Ectodermal cell (in vitro differentiated cells): ENCODE results near the gene TMTC3.

Source experiments
- H3K27ac ChIP-seq: 2 replicates; pipeline ENCODE4 v1.7.0; 2013; ENCODE audit warnings: mild to moderate bottlenecking, low read depth, low read length; ENCODE audit not compliant: insufficient read depth, poor library complexity, severe bottlenecking
- H3K27me3 ChIP-seq: 2 replicates; pipeline ENCODE4 v1.7.0; 2013; ENCODE audit warnings: mild to moderate bottlenecking, low read length; ENCODE audit not compliant: insufficient read depth, control insufficient read depth, poor library complexity, severe bottlenecking
- H3K36me3 ChIP-seq: one replicate; pipeline ENCODE4 v1.7.0; 2013; ENCODE audit warnings: low read length; ENCODE audit not compliant: control insufficient read depth, insufficient read depth
- H3K4me1 ChIP-seq: one replicate; pipeline ENCODE4 v1.7.0; 2013; ENCODE audit warnings: low read length; ENCODE audit not compliant: control insufficient read depth, insufficient read depth
- H3K4me3 ChIP-seq: 2 replicates; pipeline ENCODE4 v1.7.0; 2013; ENCODE audit warnings: low read depth, low read length, control low read depth; ENCODE audit not compliant: insufficient read depth
- H3K9me3 ChIP-seq: 2 replicates; pipeline ENCODE4 v1.7.0; 2013; ENCODE audit warnings: mild to moderate bottlenecking, low read length, moderate library complexity; ENCODE audit not compliant: control insufficient read depth
- WGBS, 2 experiments: methylation state at CpG; one replicate each; pipeline ENCODE4 v1.1.7; 2013; ENCODE audit warnings: missing lambda C conversion rate in 2 of 2; 5-methylcytosine and 5-hydroxymethylcytosine counted together

Gene TMTC3

GRCh38 chr12:88241862-88242570, 99.9 kb downstream of the TMTC3 start:
- WGBS, 2 experiments: 86 to 88% methylated on average over 3 to 4 of the region's 4 CpGs
- Histone ChIP-seq H3K27ac (no peak overlapping the region), H3K4me3 (no peak overlapping the region)

GRCh38 chr12:88242571-88242925, 100.4 kb downstream of the TMTC3 start:
- 93 to 94% methylated on average over 1 of the region's 1 CpG for WGBS, 2 experiments
- no peaks in the 10 kb centered on the region for H3K4me1 ChIP-seq
- H3K27ac ChIP-seq: no peak overlapping the region
- no peaks in the 10 kb centered on the region for H3K9me3 ChIP-seq
- no peak overlapping the region for H3K4me3 ChIP-seq
- no peaks in the 10 kb centered on the region for H3K27me3 ChIP-seq
- H3K36me3 ChIP-seq: no peaks in the 10 kb centered on the region

More at GRCh38 chr12:88241862-88242570, 99.9 kb downstream of the TMTC3 start:
- Histone ChIP-seq H3K9me3 (no peaks in the 10 kb centered on the region), H3K27me3 (no peaks in the 10 kb centered on the region), H3K4me1 (no peaks in the 10 kb centered on the region), H3K36me3 (no peaks in the 10 kb centered on the region)

DNA sequence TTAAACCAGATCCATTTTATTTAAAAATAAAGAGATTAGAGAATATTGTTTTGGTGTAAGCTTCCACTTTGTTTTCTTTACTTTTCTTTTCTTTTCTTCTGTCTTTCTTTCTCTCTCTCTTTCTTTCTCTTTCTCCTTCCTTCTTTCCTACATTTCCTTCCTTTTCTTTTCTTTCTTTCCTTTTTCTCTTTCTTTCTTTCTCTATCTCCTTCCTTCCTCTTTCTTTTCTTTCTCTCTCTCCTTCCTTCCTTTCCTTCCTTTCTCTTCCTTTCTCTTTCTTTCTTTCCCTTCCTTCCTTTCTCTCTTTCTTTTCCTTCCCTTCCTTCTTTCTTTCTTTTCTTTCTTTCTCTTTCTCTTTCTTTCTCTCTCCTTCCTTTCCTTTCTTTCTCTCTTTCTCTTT, 100.8 kb downstream of the TMTC3 start:
- no peak overlapping the region for H3K4me3 ChIP-seq
- H3K27me3 ChIP-seq: no peaks in the 10 kb centered on the region
- H3K27ac ChIP-seq: no peak overlapping the region
- no peaks in the 10 kb centered on the region for H3K4me1 ChIP-seq
- no peaks in the 10 kb centered on the region for H3K36me3 ChIP-seq
- no peaks in the 10 kb centered on the region for H3K9me3 ChIP-seq

- 85% methylated on average over 4 of the region's 4 CpGs for WGBS, 2 experiments
- Histone ChIP-seq H3K27me3 (no peaks in the 10 kb centered on the region), H3K36me3 (no peaks in the 10 kb centered on the region), H3K4me1 (no peaks in the 10 kb centered on the region), H3K9me3 (no peaks in the 10 kb centered on the region), H3K4me3 (no peak overlapping the region), H3K27ac (no peak overlapping the region)
These were observed 101.9 kb downstream of the TMTC3 start for GRCh38 chr12:88243982-88244381.

DNA sequence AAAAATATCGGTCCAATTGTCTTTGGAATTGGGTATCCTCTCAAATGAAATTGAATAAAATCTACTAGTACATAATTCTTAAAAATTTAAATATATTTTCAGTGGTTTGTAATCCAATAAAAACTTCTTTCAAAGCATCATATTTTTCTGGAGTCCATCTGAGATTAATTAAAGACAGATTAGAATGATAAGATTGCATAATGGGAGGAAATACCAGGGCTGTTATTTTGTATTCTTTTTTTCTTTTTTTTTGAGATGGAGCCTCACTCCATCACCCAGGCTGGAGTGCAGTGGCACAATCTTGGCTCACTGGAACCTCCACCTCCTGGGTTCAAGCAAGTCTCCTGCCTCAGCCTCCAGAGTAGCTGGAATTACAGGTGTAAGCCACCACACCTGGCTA, 103.8 kb downstream of the TMTC3 start:
- no peaks in the 10 kb centered on the region for H3K9me3 ChIP-seq
- no peak overlapping the region for H3K27ac ChIP-seq
- no peaks in the 10 kb centered on the region for H3K4me1 ChIP-seq
- no peaks in the 10 kb centered on the region for H3K27me3 ChIP-seq
- WGBS, 2 experiments: 100% methylated on average over 1 of the region's 1 CpG; no CpG with 5 or more reads in 1 of the 2 experiments
- H3K4me3 ChIP-seq: no peak overlapping the region
- no peaks in the 10 kb centered on the region for H3K36me3 ChIP-seq

DNA sequence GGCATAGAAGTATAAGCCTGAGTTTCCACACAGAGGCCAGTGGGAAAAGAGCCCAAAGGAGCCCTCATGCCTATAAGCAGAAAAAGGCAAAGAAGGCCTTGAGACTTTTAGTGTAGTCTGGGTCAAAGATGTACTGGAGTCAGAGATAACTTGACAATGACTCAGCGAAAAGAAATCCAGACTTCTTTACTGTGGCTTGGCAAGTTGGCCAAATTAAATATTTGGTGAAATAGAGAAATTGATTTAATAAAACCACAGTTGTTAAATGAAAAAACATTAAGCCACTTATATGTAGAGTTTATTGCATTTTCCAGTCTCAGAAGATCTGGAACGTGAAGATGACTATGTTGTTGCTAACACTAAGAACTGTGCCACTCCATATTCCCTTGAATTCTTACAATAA, 105.1 kb downstream of the TMTC3 start:
- no peak overlapping the region for H3K4me3 ChIP-seq
- no peak overlapping the region for H3K27ac ChIP-seq
- H3K36me3 ChIP-seq: no peaks in the 10 kb centered on the region

GRCh38 chr12:88248606-88249005, 106.5 kb downstream of the TMTC3 start:
- Histone ChIP-seq H3K4me3 (no peak overlapping the region), H3K36me3 (no peaks in the 10 kb centered on the region), H3K4me1 (no peaks in the 10 kb centered on the region), H3K27me3 (no peaks in the 10 kb centered on the region), H3K27ac (no peak overlapping the region), H3K9me3 (no peaks in the 10 kb centered on the region)
- no CpG with 5 or more reads among the region's 1 CpG for WGBS, 2 experiments

More for the DNA sequence above, 105.1 kb downstream of the TMTC3 start:
- Histone ChIP-seq H3K27me3 (no peaks in the 10 kb centered on the region), H3K4me1 (no peaks in the 10 kb centered on the region), H3K9me3 (no peaks in the 10 kb centered on the region)
- WGBS, 2 experiments: 98 to 100% methylated on average over 2 of the region's 2 CpGs
